Parathyroid adenoma (tissue), 2 donors: ENCODE data around the gene SCAND1.

ENCODE experiments used
- H2AFZ ChIP-seq: fragments of 300-600 bp; sonication (generic); one replicate; pipeline ENCODE4 v1.7.0; 2017; ENCODE audit warnings: antibody characterized with exemption, mild to moderate bottlenecking
- H3K27ac ChIP-seq: fragments of 300-600 bp; sonication (generic); one replicate; pipeline ENCODE4 v1.7.0; 2017
- H3K27me3 ChIP-seq: fragments of 300-600 bp; sonication (generic); one replicate; pipeline ENCODE4 v1.7.0; 2017; ENCODE audit warnings: low read length; ENCODE audit not compliant: control insufficient read depth, insufficient read depth
- H3K36me3 ChIP-seq: fragments of 300-600 bp; sonication (generic); one replicate; pipeline ENCODE4 v1.7.0; 2017; ENCODE audit warnings: low read length; ENCODE audit not compliant: control insufficient read depth, insufficient read depth
- H3K4me1 ChIP-seq: fragments of 300-600 bp; sonication (generic); one replicate; pipeline ENCODE4 v1.7.0; 2017; ENCODE audit warnings: control low read depth
- H3K4me2 ChIP-seq: fragments of 300-600 bp; sonication (generic); one replicate; pipeline ENCODE4 v1.7.0; 2017; ENCODE audit warnings: low read length
- H3K4me3 ChIP-seq: fragments of 300-600 bp; sonication (generic); one replicate; pipeline ENCODE4 v1.7.0; 2017; ENCODE audit warnings: low read depth, low read length
- H3K79me2 ChIP-seq: fragments of 300-600 bp; sonication (generic); one replicate; pipeline ENCODE4 v1.7.0; 2017; ENCODE audit warnings: control low read depth
- H3K9ac ChIP-seq: fragments of 300-600 bp; sonication (generic); one replicate; pipeline ENCODE4 v1.7.0; 2017; ENCODE audit warnings: mild to moderate bottlenecking
- H3K9me3 ChIP-seq: fragments of 300-600 bp; sonication (generic); one replicate; pipeline ENCODE4 v1.7.0; 2017; ENCODE audit warnings: low read length; ENCODE audit not compliant: control insufficient read depth
- CTCF ChIP-seq: fragments of 300-600 bp; sonication (generic); IDR thresholded peaks from one replicate; pipeline ENCODE4 v1.7.0; 2017; ENCODE audit warnings: antibody characterized with exemption, mild to moderate bottlenecking
- donor health status: primary hyperparathyroidism.

The SCAND1 gene

GRCh38 chr20:35974256-35974655 lies 20.0 kb upstream of the SCAND1 start:
- H3K79me2 ChIP-seq: no peaks in the 10 kb centered on the region
- H3K4me3 ChIP-seq: no peak overlapping the region
- no peak overlapping the region for H2AFZ ChIP-seq
- no peaks in the 10 kb centered on the region for H3K4me1 ChIP-seq
- H3K27ac ChIP-seq: no peak overlapping the region
- TF ChIP-seq CTCF: no peak
- H3K9me3 ChIP-seq: no peaks in the 10 kb centered on the region
- H3K4me2 ChIP-seq: no peak overlapping the region
- no peak overlapping the region for H3K9ac ChIP-seq
- no peaks in the 10 kb centered on the region for H3K36me3 ChIP-seq
- no peaks in the 10 kb centered on the region for H3K27me3 ChIP-seq

GRCh38 chr20:35972462-35972861 lies 18.2 kb upstream of the SCAND1 start:
- no peak overlapping the region for H2AFZ ChIP-seq
- no peak overlapping the region for H3K4me2 ChIP-seq
- no peak overlapping the region for H3K4me3 ChIP-seq
- H3K9me3 ChIP-seq: no peaks in the 10 kb centered on the region
- H3K9ac ChIP-seq: no peak overlapping the region
- no peaks in the 10 kb centered on the region for H3K36me3 ChIP-seq
- H3K27ac ChIP-seq: no peak overlapping the region
- no peaks in the 10 kb centered on the region for H3K4me1 ChIP-seq
- no peak for TF ChIP-seq CTCF
- H3K27me3 ChIP-seq: no peaks in the 10 kb centered on the region
- no peaks in the 10 kb centered on the region for H3K79me2 ChIP-seq

- no peak overlapping the region for H3K27ac ChIP-seq
- no peak overlapping the region for H3K9ac ChIP-seq
- TF ChIP-seq CTCF: no peak
- no peak overlapping the region for H3K4me2 ChIP-seq
- H3K4me3 ChIP-seq: no peak overlapping the region
- no peaks in the 10 kb centered on the region for H3K4me1 ChIP-seq
- no peaks in the 10 kb centered on the region for H3K27me3 ChIP-seq
- H2AFZ ChIP-seq: no peak overlapping the region
- no peaks in the 10 kb centered on the region for H3K9me3 ChIP-seq
- H3K79me2 ChIP-seq: no peaks in the 10 kb centered on the region
- H3K36me3 ChIP-seq: no peaks in the 10 kb centered on the region
These were observed 17.7 kb upstream of the SCAND1 start for GRCh38 chr20:35971981-35972380.

- no peak for TF ChIP-seq CTCF
- Histone ChIP-seq H3K4me1 (no peaks in the 10 kb centered on the region), H3K27me3 (no peaks in the 10 kb centered on the region), H3K9ac (no peak overlapping the region), H3K4me3 (no peak overlapping the region), H3K27ac (no peak overlapping the region), H2AFZ (no peak overlapping the region), H3K36me3 (no peaks in the 10 kb centered on the region), H3K9me3 (no peaks in the 10 kb centered on the region), H3K79me2 (no peaks in the 10 kb centered on the region), H3K4me2 (no peak overlapping the region)
These were observed 14.6 kb upstream of the SCAND1 start for GRCh38 chr20:35968930-35969329.

- no peak within 1 kb of the TSS for H3K4me3 ChIP-seq
- no peaks in the 10 kb centered on the region for H3K4me1 ChIP-seq
- no peak within 1 kb of the TSS for H3K9ac ChIP-seq
- no peak for TF ChIP-seq CTCF
- H3K36me3 ChIP-seq: no peaks in the 10 kb centered on the region
- H3K27me3 ChIP-seq: no peaks in the 10 kb centered on the region
- no peaks in the 10 kb centered on the region for H3K9me3 ChIP-seq
- H2AFZ ChIP-seq: no peak within 1 kb of the TSS
- H3K79me2 ChIP-seq: no peaks in the 10 kb centered on the region
- no peak within 1 kb of the TSS for H3K4me2 ChIP-seq
- H3K27ac ChIP-seq: no peak within 1 kb of the TSS
These were observed 13.8 kb upstream of the SCAND1 start, which contains the start of gene CNBD2 for GRCh38 chr20:35967979-35968640. Gene CNBD2 (plus strand): TSS chr20:35968590. CDS start chr20:35968763, 173 bp downstream.
